ENCODE data around the gene RALGAPA2.

Gene RALGAPA2

DNA sequence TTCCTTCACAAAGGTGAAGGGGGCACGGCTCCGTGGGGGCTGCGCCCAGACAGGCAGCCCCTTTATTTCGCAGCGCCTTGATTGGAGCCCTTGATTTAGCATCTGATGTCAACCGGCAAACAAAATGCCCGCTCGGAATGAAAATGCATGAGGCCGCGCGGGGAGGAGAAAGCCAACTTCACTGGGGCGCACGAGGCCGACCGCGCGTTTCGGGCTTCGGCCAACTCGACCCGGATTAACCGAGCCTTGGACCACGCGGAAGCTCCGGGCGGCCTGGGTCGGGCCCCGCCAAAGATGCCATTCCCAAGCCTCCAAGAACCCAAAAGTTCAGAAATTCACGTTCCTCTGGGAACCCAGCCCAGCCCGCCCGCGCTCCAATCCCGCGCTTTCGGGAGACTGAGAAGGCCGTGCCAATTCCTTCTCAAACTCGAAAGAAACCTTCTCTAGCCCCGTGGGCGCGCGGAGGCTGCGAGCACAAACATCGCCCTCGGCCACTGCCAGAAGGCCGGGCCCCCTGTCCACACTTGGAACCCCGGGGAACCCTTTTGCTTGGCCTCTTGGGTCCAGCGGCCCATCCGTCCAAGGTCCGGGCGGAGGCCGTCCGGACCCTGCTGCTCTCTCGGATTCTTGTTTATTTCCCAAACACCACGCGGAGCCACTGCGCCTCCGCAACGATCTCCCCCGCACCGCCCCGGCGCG lies 345.4 kb downstream of the RALGAPA2 start:
- H3K36me3 ChIP-seq (ENCODE audit: control insufficient read depth, low read depth, low read length), result no peaks in the 10 kb centered on the region
- H3K9ac ChIP-seq (ENCODE audit: low read length), result peak overlapping the region; percentile 36
- H3K27me3 ChIP-seq (ENCODE audit: control insufficient read depth, insufficient read depth, low read length), result peaks cover 93% of the 10 kb centered on the region
- H3K9me3 ChIP-seq (ENCODE audit: control insufficient read depth, low read depth, low read length), result no peaks in the 10 kb centered on the region
- H3K4me3 ChIP-seq (ENCODE audit: low read length), result peak overlapping the region; percentile 39
- H3K4me1 ChIP-seq (ENCODE audit: control insufficient read depth, low read depth, low read length), result peaks cover 32% of the 10 kb centered on the region
- no peak overlapping the region for H3K27ac ChIP-seq (ENCODE audit: low read length)

DNA sequence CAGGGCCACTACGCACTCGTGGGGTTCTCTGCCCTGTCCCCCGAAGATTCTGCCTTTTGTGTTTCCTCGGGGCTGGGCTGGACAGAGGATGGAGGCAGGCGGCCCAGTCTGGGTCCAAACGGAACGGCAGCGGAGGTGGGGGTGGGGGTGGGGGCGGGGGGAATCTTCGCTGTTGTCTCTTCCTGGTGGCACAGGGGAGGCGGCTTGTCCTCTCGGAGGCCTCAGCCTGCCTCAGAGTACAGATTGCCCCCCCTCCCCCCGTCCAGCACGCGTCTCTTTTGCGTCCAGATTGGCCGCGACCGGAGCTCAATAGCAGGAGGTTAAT lies 345.9 kb downstream of the RALGAPA2 start:
- Histone ChIP-seq H3K4me3 (ENCODE audit: low read length) (peak overlapping the region; percentile 53), H3K27me3 (ENCODE audit: control insufficient read depth, insufficient read depth, low read length) (peaks cover 93% of the 10 kb centered on the region)

GRCh38 chr20:20365480-20366161 lies 346.8 kb downstream of the RALGAPA2 start:
- peaks cover 20% of the 10 kb centered on the region for H3K4me1 ChIP-seq (ENCODE audit: control insufficient read depth, low read depth, low read length)
- no peaks in the 10 kb centered on the region for H3K36me3 ChIP-seq (ENCODE audit: control insufficient read depth, low read depth, low read length)
- H3K9ac ChIP-seq (ENCODE audit: low read length), result no peak overlapping the region
- no peak overlapping the region for H3K27ac ChIP-seq (ENCODE audit: low read length)
- peak overlapping the region; percentile 53 for H3K4me3 ChIP-seq (ENCODE audit: low read length)
- H3K27me3 ChIP-seq (ENCODE audit: control insufficient read depth, insufficient read depth, low read length), result peaks cover 93% of the 10 kb centered on the region
- H3K9me3 ChIP-seq (ENCODE audit: control insufficient read depth, low read depth, low read length), result no peaks in the 10 kb centered on the region

More for the DNA sequence above, 345.9 kb downstream of the RALGAPA2 start:
- Histone ChIP-seq H3K27ac (ENCODE audit: low read length) (no peak overlapping the region), H3K9me3 (ENCODE audit: control insufficient read depth, low read depth, low read length) (no peaks in the 10 kb centered on the region), H3K36me3 (ENCODE audit: control insufficient read depth, low read depth, low read length) (no peaks in the 10 kb centered on the region), H3K4me1 (ENCODE audit: control insufficient read depth, low read depth, low read length) (peaks cover 27% of the 10 kb centered on the region), H3K9ac (ENCODE audit: low read length) (peak overlapping the region; percentile 36)

DNA sequence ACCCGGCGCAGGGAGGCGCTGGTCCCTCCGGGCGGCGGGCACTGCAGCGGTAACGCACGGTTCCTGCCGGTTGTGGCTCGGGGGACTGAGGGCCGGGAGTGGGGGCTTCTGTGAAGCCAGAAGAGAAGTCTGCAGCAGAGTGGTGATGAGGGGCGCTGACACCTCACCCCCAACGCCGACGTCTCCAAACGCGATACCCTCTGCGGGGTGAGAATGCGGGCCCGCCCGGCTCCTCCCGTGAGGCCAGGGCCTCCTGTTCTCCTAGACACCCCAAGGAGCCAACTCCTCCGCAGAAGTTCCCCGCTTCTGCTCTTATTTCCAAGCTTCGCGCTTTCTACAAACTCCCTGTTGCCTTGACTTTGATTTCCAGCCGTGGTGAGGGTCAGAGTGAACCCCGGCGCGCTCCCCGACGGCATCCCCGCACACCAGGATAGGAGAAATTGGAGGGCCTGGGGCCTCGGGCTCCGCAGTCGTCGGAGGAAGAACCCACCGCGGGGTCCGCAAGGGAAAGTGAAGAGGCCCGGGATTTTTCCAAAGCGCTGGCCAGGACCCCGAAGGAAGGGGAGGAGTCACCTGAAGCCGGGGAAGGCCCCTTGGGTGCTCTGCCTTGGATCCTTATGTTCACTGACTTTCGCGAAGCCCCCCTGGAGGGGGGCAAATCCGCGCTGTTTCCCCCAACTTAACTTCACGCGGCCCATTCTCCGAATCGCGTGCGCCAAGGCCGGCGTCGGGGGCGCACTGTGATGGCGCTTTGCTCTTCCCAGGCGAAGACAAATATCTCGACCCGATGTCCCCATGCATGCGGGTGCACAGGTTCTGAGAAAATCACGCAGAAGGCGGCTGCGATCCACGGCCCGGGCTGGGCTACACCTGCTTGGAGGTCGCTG lies 347.6 kb downstream of the RALGAPA2 start:
- Histone ChIP-seq H3K4me3 (ENCODE audit: low read length) (peak overlapping the region; percentile 53), H3K27me3 (ENCODE audit: control insufficient read depth, insufficient read depth, low read length) (peaks cover 93% of the 10 kb centered on the region), H3K4me1 (ENCODE audit: control insufficient read depth, low read depth, low read length) (peaks cover 21% of the 10 kb centered on the region), H3K36me3 (ENCODE audit: control insufficient read depth, low read depth, low read length) (no peaks in the 10 kb centered on the region), H3K27ac (ENCODE audit: low read length) (no peak overlapping the region), H3K9ac (ENCODE audit: low read length) (no peak overlapping the region), H3K9me3 (ENCODE audit: control insufficient read depth, low read depth, low read length) (no peaks in the 10 kb centered on the region)

DNA sequence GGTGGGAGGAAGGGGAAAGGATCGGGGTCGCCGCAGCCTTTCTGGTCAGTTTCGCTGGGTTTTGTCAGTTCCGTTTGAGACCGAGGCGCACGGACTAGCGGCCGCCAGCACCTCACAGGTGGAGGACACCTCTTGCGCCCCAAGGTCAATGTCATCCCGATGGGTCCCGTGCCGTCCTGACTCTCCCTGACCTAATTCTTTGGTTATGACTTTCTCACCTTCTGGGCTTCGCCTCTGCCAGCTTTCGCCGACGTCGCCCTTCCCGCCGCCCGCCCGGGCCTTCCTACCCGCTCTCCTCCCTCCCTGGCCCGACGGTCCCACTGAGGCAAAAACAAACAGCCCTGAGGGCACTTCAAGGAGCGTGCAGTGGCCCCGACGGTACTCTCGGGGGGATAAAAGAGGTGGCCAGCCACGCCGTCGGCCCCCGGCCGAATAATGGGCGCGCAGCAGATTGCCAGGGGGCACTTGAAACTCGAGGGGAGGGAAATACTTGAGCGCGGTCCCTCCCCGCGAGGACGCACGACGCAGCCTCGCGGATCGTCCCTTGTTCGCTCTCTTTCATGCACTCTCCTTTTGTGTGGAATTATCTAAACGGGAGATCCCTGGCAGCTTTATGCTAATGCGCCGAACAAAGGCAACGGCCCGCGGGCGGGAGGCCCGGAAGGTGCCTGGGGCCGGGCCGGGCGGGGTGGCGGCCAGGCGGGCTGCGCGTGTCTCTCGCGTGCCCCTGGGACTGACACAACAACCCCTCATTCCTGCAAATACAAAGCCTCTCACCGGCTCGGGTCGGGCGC lies 348.4 kb downstream of the RALGAPA2 start:
- H3K4me3 ChIP-seq (ENCODE audit: low read length), result peak overlapping the region; percentile 53
- H3K27ac ChIP-seq (ENCODE audit: low read length), result no peak overlapping the region
- no peaks in the 10 kb centered on the region for H3K9me3 ChIP-seq (ENCODE audit: control insufficient read depth, low read depth, low read length)
- H3K4me1 ChIP-seq (ENCODE audit: control insufficient read depth, low read depth, low read length), result peaks cover 18% of the 10 kb centered on the region
- H3K36me3 ChIP-seq (ENCODE audit: control insufficient read depth, low read depth, low read length), result no peaks in the 10 kb centered on the region
- H3K27me3 ChIP-seq (ENCODE audit: control insufficient read depth, insufficient read depth, low read length), result peaks cover 90% of the 10 kb centered on the region
- no peak overlapping the region for H3K9ac ChIP-seq (ENCODE audit: low read length)

DNA sequence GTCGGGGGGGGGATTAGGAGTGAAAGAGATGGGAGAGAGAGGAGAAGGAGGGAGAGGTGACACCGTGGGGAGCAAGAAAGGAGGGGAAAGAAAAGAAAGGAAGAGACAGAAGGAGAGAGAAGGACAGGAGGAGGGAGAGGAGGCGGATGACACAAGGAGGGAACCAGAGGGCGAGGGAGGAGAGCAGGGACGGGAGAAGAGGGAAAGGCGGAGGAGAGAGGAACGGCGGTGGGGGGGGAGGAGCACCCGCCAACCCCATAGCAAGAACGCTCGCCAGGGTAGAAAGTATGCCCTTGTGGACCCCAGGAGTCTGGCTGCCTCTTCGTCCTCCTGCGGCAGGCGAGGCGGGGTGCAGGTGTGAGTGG lies 349.0 kb downstream of the RALGAPA2 start:
- Histone ChIP-seq H3K4me3 (ENCODE audit: low read length) (peak overlapping the region; percentile 53), H3K27ac (ENCODE audit: low read length) (no peak overlapping the region), H3K9me3 (ENCODE audit: control insufficient read depth, low read depth, low read length) (no peaks in the 10 kb centered on the region), H3K9ac (ENCODE audit: low read length) (no peak overlapping the region), H3K36me3 (ENCODE audit: control insufficient read depth, low read depth, low read length) (no peaks in the 10 kb centered on the region), H3K27me3 (ENCODE audit: control insufficient read depth, insufficient read depth, low read length) (peaks cover 85% of the 10 kb centered on the region), H3K4me1 (ENCODE audit: control insufficient read depth, low read depth, low read length) (peaks cover 18% of the 10 kb centered on the region)

GRCh38 chr20:20362774-20363433 lies 349.5 kb downstream of the RALGAPA2 start:
- peak overlapping the region; percentile 53 for H3K4me3 ChIP-seq (ENCODE audit: low read length)
- no peak overlapping the region for H3K27ac ChIP-seq (ENCODE audit: low read length)
- H3K27me3 ChIP-seq (ENCODE audit: control insufficient read depth, insufficient read depth, low read length), result peaks cover 87% of the 10 kb centered on the region
- H3K9ac ChIP-seq (ENCODE audit: low read length), result no peak overlapping the region
- H3K36me3 ChIP-seq (ENCODE audit: control insufficient read depth, low read depth, low read length), result no peaks in the 10 kb centered on the region
- no peaks in the 10 kb centered on the region for H3K9me3 ChIP-seq (ENCODE audit: control insufficient read depth, low read depth, low read length)
- H3K4me1 ChIP-seq (ENCODE audit: control insufficient read depth, low read depth, low read length), result peaks cover 18% of the 10 kb centered on the region

- Histone ChIP-seq H3K4me1 (ENCODE audit: control insufficient read depth, low read depth, low read length) (peaks cover 9% of the 10 kb centered on the region), H3K27me3 (ENCODE audit: control insufficient read depth, insufficient read depth, low read length) (peaks cover 66% of the 10 kb centered on the region), H3K36me3 (ENCODE audit: control insufficient read depth, low read depth, low read length) (no peaks in the 10 kb centered on the region), H3K4me3 (ENCODE audit: low read length) (no peak overlapping the region), H3K9me3 (ENCODE audit: control insufficient read depth, low read depth, low read length) (no peaks in the 10 kb centered on the region), H3K9ac (ENCODE audit: low read length) (no peak overlapping the region), H3K27ac (ENCODE audit: low read length) (no peak overlapping the region)
Observed at GRCh38 chr20:20360464-20360863, 352.0 kb downstream of the RALGAPA2 start.

- peaks cover 7% of the 10 kb centered on the region for H3K4me1 ChIP-seq (ENCODE audit: control insufficient read depth, low read depth, low read length)
- H3K27me3 ChIP-seq (ENCODE audit: control insufficient read depth, insufficient read depth, low read length), result peaks cover 57% of the 10 kb centered on the region
- no peaks in the 10 kb centered on the region for H3K9me3 ChIP-seq (ENCODE audit: control insufficient read depth, low read depth, low read length)
- H3K4me3 ChIP-seq (ENCODE audit: low read length), result no peak overlapping the region
- no peaks in the 10 kb centered on the region for H3K36me3 ChIP-seq (ENCODE audit: control insufficient read depth, low read depth, low read length)
- H3K9ac ChIP-seq (ENCODE audit: low read length), result no peak overlapping the region
- no peak overlapping the region for H3K27ac ChIP-seq (ENCODE audit: low read length)
Observed at GRCh38 chr20:20359628-20360027, 352.8 kb downstream of the RALGAPA2 start.

DNA sequence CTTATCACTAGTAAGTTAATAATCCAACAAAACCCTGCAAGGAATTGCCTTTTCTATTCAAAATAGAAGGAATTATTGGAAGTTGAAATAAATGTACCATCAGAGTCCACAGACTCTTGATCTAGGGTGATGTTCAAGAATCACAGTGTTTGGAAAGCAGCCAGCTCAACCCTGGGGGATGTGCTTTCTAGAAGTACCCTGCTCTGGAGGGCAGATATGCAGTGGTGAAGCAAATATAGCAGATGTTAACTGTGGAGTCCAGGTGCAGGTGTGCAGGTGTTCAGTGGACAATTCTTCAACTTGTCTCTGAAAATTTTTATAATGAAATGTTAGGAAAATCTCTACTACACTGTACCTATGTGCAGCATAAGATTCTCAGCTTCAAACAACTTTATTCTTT lies 353.6 kb downstream of the RALGAPA2 start:
- no peak overlapping the region for H3K4me3 ChIP-seq (ENCODE audit: low read length)
- no peaks in the 10 kb centered on the region for H3K36me3 ChIP-seq (ENCODE audit: control insufficient read depth, low read depth, low read length)
- H3K9me3 ChIP-seq (ENCODE audit: control insufficient read depth, low read depth, low read length), result no peaks in the 10 kb centered on the region
- H3K4me1 ChIP-seq (ENCODE audit: control insufficient read depth, low read depth, low read length), result peaks cover 7% of the 10 kb centered on the region
- no peak overlapping the region for H3K27ac ChIP-seq (ENCODE audit: low read length)
- H3K9ac ChIP-seq (ENCODE audit: low read length), result no peak overlapping the region
- H3K27me3 ChIP-seq (ENCODE audit: control insufficient read depth, insufficient read depth, low read length), result peaks cover 49% of the 10 kb centered on the region

Data from iPS-18a (cell line).